ENCODE results near the gene KRT13.

DNA sequence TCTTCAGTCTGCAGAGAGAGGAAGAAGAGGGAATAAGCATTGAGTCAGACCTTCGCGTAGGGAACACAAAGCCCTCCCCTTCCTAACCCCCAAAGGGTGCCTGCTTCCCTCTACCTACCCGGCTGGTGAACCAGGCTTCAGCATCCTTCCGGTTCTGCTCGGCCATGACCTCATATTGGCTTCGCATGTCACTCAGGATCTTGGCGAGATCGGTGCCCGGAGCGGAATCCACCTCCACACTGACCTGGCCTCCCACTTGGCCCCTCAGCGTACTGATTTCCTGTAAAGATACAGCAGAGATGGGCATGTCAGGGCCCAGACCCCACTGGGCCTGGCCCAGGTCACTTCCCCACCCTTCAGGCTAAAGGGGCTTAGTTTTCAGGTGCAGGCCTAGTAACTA, 18.8 kb upstream of the KRT13 start:
- TF ChIP-seq, protein P1, sequence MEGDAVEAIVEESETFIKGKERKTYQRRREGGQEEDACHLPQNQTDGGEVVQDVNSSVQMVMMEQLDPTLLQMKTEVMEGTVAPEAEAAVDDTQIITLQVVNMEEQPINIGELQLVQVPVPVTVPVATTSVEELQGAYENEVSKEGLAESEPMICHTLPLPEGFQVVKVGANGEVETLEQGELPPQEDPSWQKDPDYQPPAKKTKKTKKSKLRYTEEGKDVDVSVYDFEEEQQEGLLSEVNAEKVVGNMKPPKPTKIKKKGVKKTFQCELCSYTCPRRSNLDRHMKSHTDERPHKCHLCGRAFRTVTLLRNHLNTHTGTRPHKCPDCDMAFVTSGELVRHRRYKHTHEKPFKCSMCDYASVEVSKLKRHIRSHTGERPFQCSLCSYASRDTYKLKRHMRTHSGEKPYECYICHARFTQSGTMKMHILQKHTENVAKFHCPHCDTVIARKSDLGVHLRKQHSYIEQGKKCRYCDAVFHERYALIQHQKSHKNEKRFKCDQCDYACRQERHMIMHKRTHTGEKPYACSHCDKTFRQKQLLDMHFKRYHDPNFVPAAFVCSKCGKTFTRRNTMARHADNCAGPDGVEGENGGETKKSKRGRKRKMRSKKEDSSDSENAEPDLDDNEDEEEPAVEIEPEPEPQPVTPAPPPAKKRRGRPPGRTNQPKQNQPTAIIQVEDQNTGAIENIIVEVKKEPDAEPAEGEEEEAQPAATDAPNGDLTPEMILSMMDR (IDR thresholded peaks at IDR 0.05): no peak
- no peak for TF ChIP-seq POLR2A (IDR thresholded peaks at IDR 0.05)

All from heart left ventricle (tissue), 13 donors.